Activated B cell treated with CpG ODN at 0.5 μM for 24 hours (primary cell): ENCODE measurements around the gene GPR148. TPM values are rescaled to one million over a fixed set of nuclear protein-coding genes. Genes with fewer than 3 reads are reported as not detected.

ENCODE experiments used
- ATAC-seq: fragments of 200-7000 bp; cut with Tn5 transposase; one replicate; pipeline ENCODE4 v1.10.0; 2021; ENCODE audit warnings: low read depth, mild to moderate bottlenecking, moderate library complexity
- CTCF ChIA-PET: fragments of 350-600 bp; sonication (Branson Sonifier 250); formaldehyde crosslinking; loops from one replicate; lab custom pipeline; 2021; ENCODE audit warnings: antibody characterized with exemption; lab: Charles Lee
- POLR2A ChIA-PET: fragments of 350-600 bp; sonication (Branson Sonifier 250); formaldehyde crosslinking; loops from one replicate; lab custom pipeline; 2021; ENCODE audit warnings: antibody characterized with exemption; lab: Charles Lee
- DNase-seq: peaks from one replicate; pipeline ENCODE4 v3.0.0; 2022
- H3K27ac Mint-ChIP-seq: one replicate; pipeline ENCODE4 v1.8.0; 2020; ENCODE audit warnings: mixed read lengths
- H3K27me3 Mint-ChIP-seq: one replicate; pipeline ENCODE4 v1.8.0; 2021; ENCODE audit warnings: mixed read lengths
- H3K36me3 Mint-ChIP-seq: one replicate; pipeline ENCODE4 v1.8.0; 2021; ENCODE audit warnings: low read depth, mixed read lengths
- H3K4me1 Mint-ChIP-seq: one replicate; pipeline ENCODE4 v1.8.0; 2021; ENCODE audit warnings: mixed read lengths
- H3K4me3 Mint-ChIP-seq: one replicate; pipeline ENCODE4 v1.8.0; 2020; ENCODE audit warnings: mild to moderate bottlenecking, mixed read lengths
- H3K9me3 Mint-ChIP-seq: one replicate; pipeline ENCODE4 v1.8.0; 2020; ENCODE audit warnings: mixed read lengths
- CTCF ChIP-seq: fragments of 200-600 bp; IDR thresholded peaks from one replicate; pipeline ENCODE4 v1.8.0; 2022; ENCODE audit warnings: antibody characterized with exemption, mild to moderate bottlenecking
- intact Hi-C: fragments of 100-400 bp; cut with micrococcal nuclease; formaldehyde crosslinking; loops from one replicate; pipeline ENCODE4 v1.15.1; 2024
- total RNA-seq: library from RNA; stranded (reverse); gene quantifications from 2 replicates; pipeline ENCODE4 v1.2.3, GENCODE V29; 2022

The GPR148 gene
- total RNA-seq, 1 donor from 2014 or later, result not detected

DNA sequence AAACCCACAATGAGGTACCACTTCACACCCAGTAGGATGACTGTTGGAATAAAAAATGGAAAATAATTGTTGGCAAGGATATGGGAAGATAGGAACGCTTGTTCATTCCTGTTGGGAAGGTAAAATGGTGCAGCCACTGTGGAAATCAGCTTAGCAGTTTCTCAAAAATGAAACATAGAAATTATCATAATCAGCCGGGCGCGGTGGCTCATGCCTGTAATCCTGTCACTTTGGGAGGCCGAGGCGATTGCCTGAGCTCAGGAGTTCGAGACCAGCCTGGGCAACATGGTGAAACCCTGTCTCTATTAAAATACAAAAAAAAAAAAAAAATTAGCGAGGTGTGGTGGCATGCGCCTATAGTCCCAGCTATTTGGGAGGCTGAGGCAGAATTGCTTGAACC is 49.9 kb downstream of the GPR148 start:
- H3K4me3 Mint-ChIP-seq, result no peak overlapping the region
- H3K4me1 Mint-ChIP-seq, result no peaks in the 10 kb centered on the region
- CTCF ChIA-PET, result no interaction called here
- POLR2A ChIA-PET, result no interaction called here
- DNase-seq, result no peak
- TF ChIP-seq CTCF, result no peak
- H3K9me3 Mint-ChIP-seq, result no peaks in the 10 kb centered on the region
- no peak overlapping the region for H3K27ac Mint-ChIP-seq
- H3K36me3 Mint-ChIP-seq, result no peaks in the 10 kb centered on the region
- intact Hi-C loops, result no loop called here
- ATAC-seq, result no peak
- peaks cover 7% of the 10 kb centered on the region for H3K27me3 Mint-ChIP-seq

Other genes starting within 250 kb of the GPR148 start
- gene POTEI, start 219.7 kb upstream of the GPR148 start, total RNA-seq, result not detected in 2 replicates
- not detected in 2 replicates for gene CFC1B, start 207.8 kb upstream of the GPR148 start, total RNA-seq
- not detected in 2 replicates for gene CFC1, start 129.5 kb upstream of the GPR148 start, total RNA-seq
- gene POTEJ, start 117.6 kb upstream of the GPR148 start, total RNA-seq, result not detected in 2 replicates
- gene AMER3, start 26.5 kb downstream of the GPR148 start, total RNA-seq, result not detected in 2 replicates
- 0.29 and 0.39 TPM in 2 replicates for gene ARHGEF4, start 107.8 kb downstream of the GPR148 start, total RNA-seq